Hepatocyte (in vitro differentiated cells): ENCODE results near the gene DIDO1.

ENCODE experiments used
- EZH2 ChIP-seq: fragments of 200-600 bp; sonication (generic); IDR thresholded peaks from 2 replicates; pipeline ENCODE4 v1.6.1; 2016; ENCODE audit warnings: antibody characterized with exemption, mild to moderate bottlenecking, borderline replicate concordance
- TF ChIP-seq, protein P1 (sequence below): fragments of 200-600 bp; sonication (generic); IDR thresholded peaks from 2 replicates; pipeline ENCODE4 v1.5.1; 2016; ENCODE audit warnings: antibody characterized with exemption, mild to moderate bottlenecking; ENCODE audit not compliant: poor library complexity

- TF ChIP-seq, protein P1, sequence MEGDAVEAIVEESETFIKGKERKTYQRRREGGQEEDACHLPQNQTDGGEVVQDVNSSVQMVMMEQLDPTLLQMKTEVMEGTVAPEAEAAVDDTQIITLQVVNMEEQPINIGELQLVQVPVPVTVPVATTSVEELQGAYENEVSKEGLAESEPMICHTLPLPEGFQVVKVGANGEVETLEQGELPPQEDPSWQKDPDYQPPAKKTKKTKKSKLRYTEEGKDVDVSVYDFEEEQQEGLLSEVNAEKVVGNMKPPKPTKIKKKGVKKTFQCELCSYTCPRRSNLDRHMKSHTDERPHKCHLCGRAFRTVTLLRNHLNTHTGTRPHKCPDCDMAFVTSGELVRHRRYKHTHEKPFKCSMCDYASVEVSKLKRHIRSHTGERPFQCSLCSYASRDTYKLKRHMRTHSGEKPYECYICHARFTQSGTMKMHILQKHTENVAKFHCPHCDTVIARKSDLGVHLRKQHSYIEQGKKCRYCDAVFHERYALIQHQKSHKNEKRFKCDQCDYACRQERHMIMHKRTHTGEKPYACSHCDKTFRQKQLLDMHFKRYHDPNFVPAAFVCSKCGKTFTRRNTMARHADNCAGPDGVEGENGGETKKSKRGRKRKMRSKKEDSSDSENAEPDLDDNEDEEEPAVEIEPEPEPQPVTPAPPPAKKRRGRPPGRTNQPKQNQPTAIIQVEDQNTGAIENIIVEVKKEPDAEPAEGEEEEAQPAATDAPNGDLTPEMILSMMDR, result no peak
- no peak for TF ChIP-seq EZH2
These were observed 32.2 kb upstream of the DIDO1 start for GRCh38 chr20:62958388-62959100.
